Measurements from ENCODE around the gene GUF1.

The GUF1 gene, protein sequence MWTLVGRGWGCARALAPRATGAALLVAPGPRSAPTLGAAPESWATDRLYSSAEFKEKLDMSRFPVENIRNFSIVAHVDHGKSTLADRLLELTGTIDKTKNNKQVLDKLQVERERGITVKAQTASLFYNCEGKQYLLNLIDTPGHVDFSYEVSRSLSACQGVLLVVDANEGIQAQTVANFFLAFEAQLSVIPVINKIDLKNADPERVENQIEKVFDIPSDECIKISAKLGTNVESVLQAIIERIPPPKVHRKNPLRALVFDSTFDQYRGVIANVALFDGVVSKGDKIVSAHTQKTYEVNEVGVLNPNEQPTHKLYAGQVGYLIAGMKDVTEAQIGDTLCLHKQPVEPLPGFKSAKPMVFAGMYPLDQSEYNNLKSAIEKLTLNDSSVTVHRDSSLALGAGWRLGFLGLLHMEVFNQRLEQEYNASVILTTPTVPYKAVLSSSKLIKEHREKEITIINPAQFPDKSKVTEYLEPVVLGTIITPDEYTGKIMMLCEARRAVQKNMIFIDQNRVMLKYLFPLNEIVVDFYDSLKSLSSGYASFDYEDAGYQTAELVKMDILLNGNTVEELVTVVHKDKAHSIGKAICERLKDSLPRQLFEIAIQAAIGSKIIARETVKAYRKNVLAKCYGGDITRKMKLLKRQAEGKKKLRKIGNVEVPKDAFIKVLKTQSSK

DNA sequence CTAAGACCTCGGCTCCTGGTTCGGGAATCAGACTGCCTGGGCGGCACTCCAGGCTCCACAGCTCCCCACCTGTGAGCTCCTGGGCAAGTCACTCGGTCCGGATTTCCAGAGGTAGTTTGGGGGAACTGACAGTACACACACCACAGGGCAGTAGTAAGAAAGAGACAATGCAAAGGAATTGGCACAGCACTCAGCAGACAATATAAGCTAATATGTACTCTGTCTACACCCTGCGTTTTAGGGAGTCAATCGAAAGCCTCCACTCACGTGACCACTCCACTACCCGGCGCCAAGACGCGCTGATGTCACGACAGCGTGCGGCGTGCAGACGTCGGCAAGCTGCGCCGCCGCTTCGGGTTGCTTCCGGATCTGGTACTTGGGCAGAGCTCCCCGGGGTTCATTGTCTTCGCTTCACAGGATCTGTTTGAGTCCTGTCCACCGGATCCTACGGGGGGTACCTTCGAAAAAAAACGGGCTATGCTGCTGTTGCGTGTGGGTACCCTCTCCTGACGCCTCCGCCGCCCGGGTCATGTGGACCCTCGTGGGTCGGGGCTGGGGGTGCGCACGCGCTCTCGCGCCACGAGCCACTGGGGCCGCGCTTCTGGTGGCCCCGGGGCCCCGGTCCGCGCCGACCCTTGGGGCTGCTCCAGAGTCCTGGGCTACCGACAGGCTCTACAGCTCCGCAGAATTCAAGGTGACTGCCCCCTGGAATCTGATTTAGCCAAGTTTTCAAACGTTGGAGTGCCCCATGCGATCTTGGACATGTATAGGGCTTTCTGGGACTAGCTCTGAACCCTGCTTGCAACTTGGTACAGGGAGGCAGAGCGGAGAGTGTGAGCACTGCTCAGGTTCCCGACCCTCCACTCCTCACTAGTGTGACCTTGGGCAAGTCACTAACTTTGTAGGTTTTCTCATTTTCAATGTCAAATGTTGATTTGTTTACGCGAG, at the start of gene GUF1:
GUF1 (plus strand) TSS at position 327 of the 948 bp plus-strand sequence; CDS start at position 530, 203 bp downstream.
- DNase-seq (ENCODE audit: low read depth), result peak; percentile 85

DNA sequence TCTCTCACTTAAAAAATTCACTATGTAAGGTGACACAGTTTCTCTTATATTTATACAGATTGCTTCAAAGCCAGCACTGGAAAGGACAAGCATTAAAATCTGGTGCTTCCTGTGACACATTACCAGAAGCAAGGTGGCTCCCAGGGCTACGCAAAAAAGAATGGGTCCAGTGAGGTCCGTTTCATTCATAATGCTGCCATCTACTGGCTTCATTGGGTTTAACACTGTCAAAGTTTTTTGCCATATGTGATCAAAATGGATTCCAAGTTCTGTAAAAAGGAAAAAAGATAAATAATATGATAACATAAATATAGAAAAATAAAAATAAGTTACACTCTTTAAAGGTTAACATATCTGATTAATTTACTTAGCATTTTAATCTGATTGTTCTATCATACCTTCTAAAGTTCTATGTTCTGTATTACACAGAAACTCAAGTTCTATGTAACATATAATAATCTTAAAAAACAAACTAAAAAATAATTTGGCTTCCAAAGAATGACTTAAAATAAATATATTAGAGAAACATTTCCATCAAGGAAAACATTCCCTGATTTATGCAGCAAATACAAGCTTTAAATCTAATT, 48.8 kb upstream of the GUF1 start:
- peak; percentile 11 for DNase-seq (ENCODE audit: low read depth)

DNA sequence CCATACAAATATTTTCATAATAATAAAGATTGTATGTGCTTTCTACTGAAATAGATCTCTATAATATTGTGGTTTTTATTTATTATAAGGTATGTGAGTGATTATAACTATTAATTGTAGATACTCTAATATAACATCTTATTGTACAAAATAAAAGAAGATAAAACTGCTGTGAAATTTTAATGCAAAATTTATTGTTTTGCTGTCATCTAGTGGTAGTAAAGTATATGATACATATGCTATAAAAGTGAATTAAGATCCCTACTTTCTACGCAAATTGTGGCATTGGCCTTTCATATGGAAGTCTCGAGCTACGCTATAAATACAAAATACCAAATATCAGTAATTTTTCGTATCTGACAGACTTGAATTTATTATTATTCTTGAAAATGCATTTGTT, 46.1 kb upstream of the GUF1 start:
- DNase-seq (ENCODE audit: low read depth), result no peak

DNA sequence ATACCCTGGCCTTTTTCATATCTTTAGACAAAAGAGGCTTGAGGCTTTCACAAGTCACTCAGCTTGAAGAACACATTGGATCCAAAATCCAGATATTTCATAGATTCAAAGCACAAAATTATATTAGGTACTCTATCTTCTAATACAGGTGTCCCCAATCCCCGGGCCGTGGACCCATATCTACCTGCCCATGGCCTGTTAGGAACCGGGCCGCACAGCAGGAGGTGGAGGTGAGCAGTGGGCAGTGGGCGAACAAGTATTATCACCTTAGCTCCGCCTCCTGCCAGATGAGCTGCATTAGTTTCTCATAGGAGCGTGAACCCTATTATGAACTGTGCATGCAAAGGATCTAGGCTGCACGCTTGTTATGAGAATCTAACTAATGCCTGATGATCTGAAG, 45.5 kb upstream of the GUF1 start:
- DNase-seq (ENCODE audit: low read depth), result no peak

DNA sequence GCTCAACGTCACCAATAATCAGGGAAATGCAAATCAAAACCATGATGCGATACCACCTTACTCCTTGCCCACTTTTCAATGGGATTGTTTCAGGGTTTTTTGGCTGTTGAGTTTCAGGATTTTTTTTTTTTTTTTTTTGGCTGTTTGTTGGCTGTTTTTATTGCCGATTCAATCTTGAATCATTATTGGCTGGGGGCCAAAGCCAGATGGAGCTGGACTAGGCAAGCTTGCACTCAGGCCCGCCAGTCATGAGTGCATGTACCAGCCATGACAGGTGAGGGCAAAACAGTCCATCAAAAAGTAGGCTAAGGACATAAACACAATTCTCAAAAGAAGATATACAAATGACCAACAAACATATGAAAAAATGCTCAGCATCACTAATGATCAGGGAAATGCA, 40.1 kb upstream of the GUF1 start:
- DNase-seq (ENCODE audit: low read depth), result no peak

DNA sequence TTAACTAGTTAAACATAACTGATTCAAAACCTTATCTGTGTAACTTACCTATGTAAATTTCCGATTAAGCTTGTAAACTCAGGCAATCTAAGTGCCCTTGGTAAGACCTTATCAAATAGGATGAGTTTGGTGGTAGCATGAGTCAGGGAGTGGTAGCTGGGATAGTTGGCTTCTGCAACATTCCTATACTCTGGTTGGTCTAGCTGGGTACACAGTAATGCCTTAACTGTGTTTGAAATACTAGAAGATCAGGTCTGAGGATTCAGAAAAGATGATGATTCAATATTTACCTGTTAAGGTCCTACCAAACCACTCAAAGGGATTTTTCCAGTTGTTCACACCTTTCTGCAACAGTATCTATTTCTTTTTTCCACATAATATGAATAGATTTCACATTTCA, 32.1 kb upstream of the GUF1 start:
- DNase-seq (ENCODE audit: low read depth), result no peak

DNA sequence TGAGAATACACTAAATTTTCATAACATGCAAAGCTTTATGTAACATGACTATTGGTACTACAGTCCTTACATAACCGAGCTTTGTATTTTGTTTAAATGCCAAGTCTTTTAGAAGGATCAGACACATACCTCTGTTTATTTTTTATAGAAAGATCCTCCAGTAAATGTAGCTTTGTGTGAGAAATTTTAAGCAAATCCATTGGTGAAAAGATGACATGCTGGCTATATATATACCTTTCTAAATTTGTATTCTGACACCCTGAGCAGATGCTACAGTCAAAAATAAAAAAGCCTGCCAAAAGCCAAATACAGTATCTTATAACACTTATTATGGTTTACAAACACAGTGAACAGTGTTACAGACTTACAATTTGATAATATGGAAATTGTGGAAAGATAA, 26.8 kb upstream of the GUF1 start, which contains the start of gene YIPF7:
YIPF7 (minus strand) TSS at position 201 of the 400 bp plus-strand sequence. CDS start 1,525 bp downstream, outside the sequence.
- DNase-seq (ENCODE audit: low read depth), result no peak

DNA sequence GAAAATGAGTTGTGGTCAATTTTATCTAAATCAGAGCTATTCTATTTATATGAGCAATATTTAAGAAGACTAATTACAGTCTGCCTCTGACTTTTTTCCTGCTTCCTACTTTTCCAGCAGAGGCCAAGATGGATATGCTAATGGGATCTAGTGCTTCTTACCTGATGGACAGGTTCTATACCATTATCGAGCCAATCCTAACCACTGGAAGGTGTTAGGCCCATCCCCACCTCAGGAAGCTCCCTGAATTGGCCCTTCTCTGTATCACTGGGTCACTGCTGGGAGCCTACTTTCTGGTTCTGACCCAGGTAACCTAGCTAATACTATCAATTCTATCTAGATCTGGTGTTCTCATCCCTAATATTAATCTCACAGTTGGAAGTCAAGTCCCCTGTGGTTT, 26.2 kb upstream of the GUF1 start:
- no peak for DNase-seq (ENCODE audit: low read depth)

DNA sequence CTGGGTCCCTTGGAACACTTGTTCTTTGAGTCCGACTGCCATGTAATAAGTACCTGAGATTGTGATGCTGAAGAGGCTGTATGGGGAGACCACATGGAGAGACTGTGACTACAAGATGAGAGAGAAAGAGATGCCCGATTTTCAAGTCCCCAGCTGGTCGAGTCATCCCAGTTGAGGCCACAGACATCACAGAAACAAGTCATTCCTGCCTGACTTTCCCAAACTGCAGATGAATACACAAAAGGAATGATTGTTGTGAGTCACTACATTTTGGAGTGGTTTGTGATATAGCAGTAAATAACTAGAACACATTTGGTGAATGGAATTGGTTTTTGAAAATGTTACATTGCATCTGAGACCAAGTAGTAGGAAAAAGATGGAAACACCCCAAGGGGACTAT, 17.8 kb upstream of the GUF1 start:
- DNase-seq (ENCODE audit: low read depth), result no peak

DNA sequence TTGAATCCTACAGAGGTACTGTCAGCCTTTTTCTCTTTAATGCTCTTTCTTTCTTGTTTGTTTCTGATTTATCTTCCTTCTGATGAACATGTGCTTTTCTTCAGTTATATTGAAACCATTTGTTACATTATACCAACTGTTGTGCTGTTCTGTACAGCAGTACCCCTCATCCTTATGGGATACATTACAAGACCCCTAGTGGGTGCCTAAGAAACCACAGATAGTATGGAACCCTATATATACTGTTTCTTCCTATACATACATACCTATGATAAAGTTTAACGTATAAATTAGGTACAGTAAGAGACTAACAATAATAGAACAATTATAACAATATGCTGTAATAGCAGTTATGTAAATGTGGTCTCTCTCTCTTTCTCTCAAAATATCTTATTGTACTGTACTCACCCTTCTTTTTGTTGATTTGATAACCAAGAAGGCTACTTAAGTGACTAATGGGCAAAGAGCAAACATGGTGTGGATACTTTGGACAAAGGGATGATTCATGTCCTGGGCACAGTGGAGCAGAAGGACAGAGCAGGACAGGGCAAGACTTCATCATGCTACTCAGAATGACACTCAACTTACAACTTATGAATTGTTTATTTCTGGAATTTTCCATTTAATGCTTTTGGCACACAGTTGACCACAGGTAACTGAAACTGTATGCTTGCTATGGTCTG, 16.1 kb upstream of the GUF1 start:
- no peak for DNase-seq (ENCODE audit: low read depth)

DNA sequence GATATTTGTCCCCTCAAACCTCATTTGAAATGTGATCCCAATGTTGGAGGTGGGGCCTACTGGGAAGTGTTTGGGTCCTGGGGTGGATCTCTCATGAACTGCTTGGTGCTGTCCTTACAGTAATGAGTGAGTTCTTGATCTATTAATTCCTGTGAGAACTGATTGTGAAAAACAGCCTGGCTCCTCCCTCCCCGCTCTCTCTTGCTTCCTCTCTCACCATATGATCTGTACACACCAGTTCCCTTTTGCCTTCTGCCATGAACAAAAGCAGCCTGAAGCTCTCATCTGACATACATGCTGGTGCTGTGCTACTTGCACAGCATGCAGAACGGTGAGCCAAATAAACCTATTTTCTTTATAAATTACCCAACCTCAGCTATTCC, 15.6 kb upstream of the GUF1 start:
- DNase-seq (ENCODE audit: low read depth), result no peak

DNA sequence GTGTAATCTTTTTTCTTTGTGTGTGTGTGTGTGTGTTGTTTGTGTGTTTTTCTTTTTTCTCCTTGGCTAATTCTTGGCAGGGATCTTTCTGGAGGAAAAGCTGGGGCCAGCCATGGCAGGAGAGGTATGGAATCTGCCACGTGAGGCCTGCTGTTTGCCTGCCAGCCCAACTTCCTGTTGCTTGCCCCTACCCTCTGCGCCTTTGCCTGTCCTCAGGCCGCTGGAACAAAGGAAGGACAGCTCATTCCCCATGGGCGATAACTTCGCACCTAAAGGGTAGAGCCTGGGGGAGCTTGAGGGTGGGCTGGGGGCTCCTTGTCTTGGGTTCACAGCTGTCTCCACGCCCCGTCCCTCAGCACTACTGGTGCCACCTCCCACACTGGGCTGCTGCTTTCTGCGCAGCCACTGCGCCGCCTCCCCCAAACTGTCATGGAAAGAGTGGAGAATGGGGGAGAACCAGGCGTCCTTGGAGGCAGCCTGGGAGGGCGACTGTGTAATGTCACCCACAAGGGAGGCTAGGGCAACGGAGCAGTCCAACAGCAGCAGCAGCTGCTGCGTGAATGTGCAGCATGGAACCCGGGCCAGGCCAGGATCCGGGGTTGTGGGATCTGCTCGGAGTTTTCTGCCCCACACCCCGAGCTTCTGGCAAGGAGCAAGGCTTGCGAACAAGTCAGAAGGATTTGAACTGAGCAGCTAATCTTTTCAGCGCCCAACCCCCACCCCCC, 14.5 kb upstream of the GUF1 start:
- DNase-seq (ENCODE audit: low read depth), result no peak

DNA sequence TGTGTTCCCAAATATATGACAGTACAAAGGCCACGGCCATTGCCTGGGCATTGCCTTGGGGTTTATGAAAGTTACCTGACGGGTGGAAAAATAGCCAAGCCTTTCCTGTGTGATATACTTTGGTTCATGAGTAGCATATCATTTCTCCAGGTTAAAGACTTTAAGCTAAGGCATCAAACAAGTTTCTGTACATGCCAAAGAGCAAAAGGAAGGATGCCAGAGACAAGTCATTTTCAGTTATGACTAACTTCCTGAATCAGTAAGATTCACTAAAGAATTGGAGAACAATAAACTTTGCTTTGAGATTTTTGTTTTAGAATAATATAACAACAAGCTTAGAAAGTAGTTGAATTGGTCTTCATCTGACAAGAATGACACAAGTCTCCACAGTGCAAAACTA, 9.7 kb upstream of the GUF1 start:
- no peak for DNase-seq (ENCODE audit: low read depth)

DNA sequence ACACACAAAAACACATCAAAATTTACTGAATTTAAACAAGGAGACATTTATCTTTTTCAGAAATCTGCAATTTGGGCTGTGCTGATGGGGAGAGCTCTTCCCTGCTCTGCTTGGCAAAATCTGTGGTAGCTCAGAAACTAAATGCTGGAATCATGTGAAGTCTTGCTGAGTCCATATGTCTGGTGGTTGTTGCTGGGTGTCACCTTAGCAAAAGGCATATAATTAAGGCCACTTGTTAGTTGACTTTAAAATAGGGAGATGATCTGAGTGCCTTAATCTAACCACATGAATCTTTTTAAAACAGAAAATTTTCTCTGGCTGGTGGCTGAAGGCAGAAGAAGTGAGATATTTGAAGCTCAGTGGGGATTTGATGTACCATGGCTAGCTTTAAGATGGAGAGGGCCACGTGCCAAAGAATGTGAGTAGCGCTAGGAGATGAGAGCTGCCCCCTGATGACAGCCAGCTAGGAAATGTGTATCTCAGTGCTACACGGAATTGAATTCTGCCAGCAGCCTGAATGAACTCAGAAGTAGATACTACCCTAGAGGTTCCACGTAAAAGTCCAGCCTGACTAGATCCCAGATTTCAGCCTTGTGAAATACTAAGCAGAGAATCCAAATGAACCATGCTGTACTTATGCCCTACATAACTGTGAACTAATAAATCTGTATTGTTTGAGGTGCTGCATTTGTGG, 7.6 kb upstream of the GUF1 start:
- no peak for DNase-seq (ENCODE audit: low read depth)

DNA sequence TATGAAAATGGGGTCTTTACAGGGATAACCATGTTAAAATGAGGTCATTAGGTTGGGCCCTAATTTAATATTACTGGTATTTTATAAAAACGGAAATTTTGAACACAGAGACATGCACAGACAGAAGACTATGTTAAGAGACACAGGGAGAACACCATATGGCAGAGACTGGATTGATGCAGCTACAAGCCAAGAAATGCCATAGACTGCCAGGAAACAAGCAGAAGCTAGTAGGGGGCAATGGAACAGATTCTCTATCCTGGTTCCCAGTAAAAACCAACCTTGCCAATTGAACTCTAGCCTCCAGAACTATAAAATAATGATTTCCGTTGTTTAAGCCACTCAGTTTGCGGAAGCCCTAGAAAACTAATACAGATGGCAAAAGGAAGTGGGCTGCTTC, 6.6 kb upstream of the GUF1 start:
- DNase-seq (ENCODE audit: low read depth), result no peak

DNA sequence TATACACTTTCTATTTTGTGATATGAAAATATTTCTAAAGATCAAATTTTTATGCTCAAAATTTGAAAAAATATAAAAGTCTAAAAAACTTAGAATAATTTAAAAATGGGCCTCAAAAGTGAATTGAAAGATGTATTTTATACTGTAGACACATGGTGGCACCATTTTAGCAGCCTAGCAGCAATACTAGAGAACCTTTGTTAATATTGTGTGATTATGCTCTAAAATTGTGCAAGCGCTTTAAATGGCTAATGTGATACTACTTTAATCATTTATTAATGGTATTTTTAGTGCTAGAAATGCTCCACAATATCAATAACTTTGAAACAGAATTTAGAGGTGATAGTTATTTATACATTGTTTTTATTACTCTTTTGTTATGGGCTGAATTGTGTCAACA, 3.7 kb upstream of the GUF1 start:
- no peak for DNase-seq (ENCODE audit: low read depth)

DNA sequence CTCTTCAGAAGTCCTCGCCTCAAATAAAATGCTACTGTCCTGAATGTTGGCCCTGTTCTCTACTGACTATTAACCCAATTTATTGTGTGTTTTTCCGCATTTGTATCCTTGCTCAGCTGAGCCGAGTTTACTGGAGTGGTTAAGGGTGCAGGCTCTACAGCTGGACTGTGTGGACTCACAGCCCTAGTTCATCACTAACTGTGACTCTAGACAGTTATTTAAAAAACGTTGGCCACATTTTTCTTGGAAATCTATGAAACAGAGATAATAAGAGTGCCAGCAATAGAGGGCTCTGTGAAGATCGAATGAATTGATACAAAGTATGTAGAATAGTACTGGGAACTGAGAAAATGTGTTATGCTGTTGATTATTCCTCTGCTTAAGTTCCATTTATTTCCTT, 2.9 kb upstream of the GUF1 start:
- DNase-seq (ENCODE audit: low read depth), result no peak

DNA sequence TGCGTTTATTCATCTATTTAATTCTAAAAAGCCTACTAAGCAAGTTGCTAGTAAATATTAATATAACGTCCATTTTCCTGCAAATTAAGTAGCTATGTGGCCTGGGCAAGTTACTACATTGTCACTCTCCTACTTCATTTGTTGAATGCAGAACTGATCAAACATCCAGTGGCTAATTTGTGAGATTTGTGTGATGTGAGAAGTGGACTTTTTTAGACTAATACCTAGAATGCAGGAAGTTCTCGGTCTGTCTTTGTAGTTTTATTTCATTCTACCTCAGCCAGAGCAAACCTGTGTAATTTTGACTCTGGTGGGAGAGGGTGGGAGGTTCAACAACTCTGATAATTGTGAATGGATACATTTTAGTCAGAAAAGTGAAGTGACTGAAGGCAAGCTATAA, 840 bp downstream of the GUF1 start:
- DNase-seq (ENCODE audit: low read depth), result no peak

DNA sequence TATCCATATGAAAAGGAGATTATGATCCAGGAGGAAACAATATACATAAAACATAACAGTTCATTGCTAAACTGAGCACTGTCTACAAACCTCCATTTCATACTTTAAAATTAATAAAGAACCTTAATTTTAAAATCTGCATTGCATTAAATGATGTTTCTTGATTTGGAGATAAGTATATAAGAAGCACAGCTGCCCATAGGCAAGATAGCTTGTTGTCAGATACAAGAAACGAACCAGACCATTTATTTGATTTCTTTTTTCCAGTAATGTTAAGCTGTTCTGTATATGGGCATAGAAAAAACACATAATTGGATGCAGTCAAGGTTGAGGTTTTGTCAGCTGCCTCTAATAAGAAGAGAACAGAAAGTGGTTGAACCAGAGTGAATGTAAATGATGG, 6.4 kb downstream of the GUF1 start:
- no peak for DNase-seq (ENCODE audit: low read depth)

DNA sequence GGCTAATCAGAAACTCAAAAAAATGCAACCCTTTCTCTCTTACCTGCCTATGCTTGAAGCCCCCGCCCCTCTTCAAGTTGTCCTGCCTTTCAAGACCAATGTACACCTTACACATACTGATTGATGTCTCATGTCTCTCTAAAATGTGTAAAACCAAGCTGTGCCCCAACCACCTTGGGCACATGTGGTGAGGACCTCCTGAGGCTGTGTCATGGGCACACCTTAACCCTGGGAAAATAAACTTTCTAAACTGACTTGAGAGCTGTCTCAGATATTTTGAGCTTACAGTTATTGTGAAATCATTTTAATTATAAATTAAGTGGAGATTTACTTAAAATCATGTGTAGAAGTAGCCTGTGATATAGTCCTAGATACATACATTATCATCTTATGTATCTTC, 22.2 kb downstream of the GUF1 start:
- DNase-seq (ENCODE audit: low read depth), result no peak

Measured in activated T-cell treated with anti-CD3 and anti-CD28 coated beads for 48 hours (primary cell).